ENCODE results near the gene TIPARP. TPM values are rescaled to one million over a fixed set of nuclear protein-coding genes. Genes with fewer than 3 reads are reported as not detected.
A peak's percentile ranks its signal among the peaks of the same experiment; 100 is the strongest.
"Not testable (repeated sequence)": the region's sequence is repeated elsewhere in the genome, so short reads cannot be mapped to it uniquely, and the experiment has no call there.

The TIPARP gene
- total RNA-seq, 1 experiment from 2014 or later, result 35.0 TPM

DNA sequence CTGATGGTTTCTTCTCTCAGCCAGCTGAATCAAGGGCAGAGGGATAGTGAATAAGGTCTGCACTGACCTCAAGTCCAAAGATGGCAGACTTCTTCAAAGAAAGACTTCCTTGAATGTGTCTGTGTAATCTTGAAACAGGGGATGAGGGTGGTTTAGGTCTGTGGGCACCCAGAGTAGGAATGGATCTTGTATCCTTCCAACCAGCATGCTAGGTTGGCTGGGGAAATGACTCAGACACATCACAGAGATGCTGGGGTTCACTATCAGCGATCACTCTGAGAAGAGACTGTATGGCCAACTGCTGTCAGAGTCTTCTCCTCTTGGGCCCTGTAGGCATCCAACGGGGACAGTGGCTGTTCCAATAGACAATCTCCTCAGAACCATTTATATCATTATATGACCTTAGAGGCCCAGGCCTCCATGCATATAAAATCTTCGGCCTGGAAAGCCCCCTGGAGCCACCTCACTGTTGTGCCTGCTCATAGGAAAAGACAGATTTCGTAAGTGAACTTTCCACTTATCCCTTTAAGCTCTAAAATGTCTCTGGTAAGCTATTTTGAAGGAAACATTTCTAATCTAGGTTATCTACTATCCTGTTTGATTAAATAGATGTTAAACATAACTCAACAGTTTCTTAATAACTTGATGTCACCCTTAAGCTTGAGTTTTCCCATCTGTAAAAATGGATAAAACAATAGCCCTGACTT, 58.5 kb downstream of the TIPARP start:
- H3K36me3 ChIP-seq (ENCODE audit: low read depth), result no peaks in the 10 kb centered on the region

GRCh38 chr3:156734661-156735060, 60.3 kb downstream of the TIPARP start:
- H3K9me2 ChIP-seq (ENCODE audit: insufficient read depth); H3K9me3 ChIP-seq (ENCODE audit: insufficient read depth, low read depth); H3K27ac ChIP-seq; H3K4me1 ChIP-seq (replicated peaks; ENCODE audit: insufficient read depth); H3K36me3 ChIP-seq (ENCODE audit: low read depth); H3F3A ChIP-seq (ENCODE audit: insufficient read depth, low read depth); H3K4me3 ChIP-seq; H3K27me3 ChIP-seq (ENCODE audit: insufficient read depth, low read depth); intact Hi-C loops (cut with micrococcal nuclease; ENCODE audit: unreplicated experiment); H2AFZ ChIP-seq; H3K4me2 ChIP-seq; DNase-seq; BruUV-seq (replicated peaks); H3K79me2 ChIP-seq (ENCODE audit: low read depth); POLR2A ChIA-PET (ENCODE audit: unreplicated experiment); H4K20me1 ChIP-seq (ENCODE audit: insufficient read depth): not testable (repeated sequence)
- CTCF ChIA-PET, result interaction anchor here (0.6 kb wide), 2 partner anchors 57 to 128 kb away, joined by 3 to 6 read pairs; no protein-coding TSS in a partner anchor

More for the DNA sequence above, 58.5 kb downstream of the TIPARP start:
- Histone ChIP-seq H3K27ac (no peak overlapping the region), H3K27me3 (ENCODE audit: insufficient read depth, low read depth) (no peaks in the 10 kb centered on the region), H3K4me1 (replicated peaks; ENCODE audit: insufficient read depth) (0 out of 2 replicates have a peak, but pooled peaks cover 9% of the 10 kb centered on the region), H3K9me3 (ENCODE audit: insufficient read depth, low read depth) (no peaks in the 10 kb centered on the region), H3K9me2 (ENCODE audit: insufficient read depth) (no peaks in the 10 kb centered on the region), H3F3A (ENCODE audit: insufficient read depth, low read depth) (no peaks in the 10 kb centered on the region), H2AFZ (no peak overlapping the region), H3K4me3 (no peak overlapping the region), H3K4me2 (no peak overlapping the region), H4K20me1 (ENCODE audit: insufficient read depth) (no peaks in the 10 kb centered on the region), H3K79me2 (ENCODE audit: low read depth) (no peaks in the 10 kb centered on the region)
- TF ChIP-seq, protein P1, sequence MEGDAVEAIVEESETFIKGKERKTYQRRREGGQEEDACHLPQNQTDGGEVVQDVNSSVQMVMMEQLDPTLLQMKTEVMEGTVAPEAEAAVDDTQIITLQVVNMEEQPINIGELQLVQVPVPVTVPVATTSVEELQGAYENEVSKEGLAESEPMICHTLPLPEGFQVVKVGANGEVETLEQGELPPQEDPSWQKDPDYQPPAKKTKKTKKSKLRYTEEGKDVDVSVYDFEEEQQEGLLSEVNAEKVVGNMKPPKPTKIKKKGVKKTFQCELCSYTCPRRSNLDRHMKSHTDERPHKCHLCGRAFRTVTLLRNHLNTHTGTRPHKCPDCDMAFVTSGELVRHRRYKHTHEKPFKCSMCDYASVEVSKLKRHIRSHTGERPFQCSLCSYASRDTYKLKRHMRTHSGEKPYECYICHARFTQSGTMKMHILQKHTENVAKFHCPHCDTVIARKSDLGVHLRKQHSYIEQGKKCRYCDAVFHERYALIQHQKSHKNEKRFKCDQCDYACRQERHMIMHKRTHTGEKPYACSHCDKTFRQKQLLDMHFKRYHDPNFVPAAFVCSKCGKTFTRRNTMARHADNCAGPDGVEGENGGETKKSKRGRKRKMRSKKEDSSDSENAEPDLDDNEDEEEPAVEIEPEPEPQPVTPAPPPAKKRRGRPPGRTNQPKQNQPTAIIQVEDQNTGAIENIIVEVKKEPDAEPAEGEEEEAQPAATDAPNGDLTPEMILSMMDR (conservative IDR thresholded peaks at IDR 0.05), result no peak
- TF ChIP-seq EZH2 (IDR thresholded peaks at IDR 0.05; ENCODE audit: low read depth), result no peak
- CTCF ChIA-PET, result no interaction called here
- no peak for DNase-seq
- POLR2A ChIA-PET (ENCODE audit: unreplicated experiment), result no interaction called here
- no TSS peak for BruUV-seq (replicated peaks)
- intact Hi-C loops (cut with micrococcal nuclease; ENCODE audit: unreplicated experiment), result no loop called here

DNA sequence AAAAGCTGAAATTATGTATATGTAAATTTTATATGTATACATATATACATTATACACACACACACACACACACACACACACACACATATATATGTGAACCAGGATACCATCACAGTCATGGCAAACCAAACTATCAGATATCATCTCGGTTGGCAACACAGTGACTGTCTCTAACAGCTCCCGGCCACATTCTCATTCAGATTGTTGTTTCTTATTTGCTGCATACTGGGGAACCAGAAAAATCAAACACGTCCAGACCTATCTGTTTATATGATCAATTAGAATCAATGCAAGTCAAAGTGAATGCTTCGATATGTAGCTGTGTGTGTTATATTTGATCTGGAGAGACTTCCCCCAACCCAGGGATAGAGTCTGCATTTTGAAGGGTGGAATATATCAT, 61.1 kb downstream of the TIPARP start:
- Histone ChIP-seq H3K9me2 (ENCODE audit: insufficient read depth) (no peaks in the 10 kb centered on the region), H3K4me1 (replicated peaks; ENCODE audit: insufficient read depth) (no peaks in the 10 kb centered on the region), H3K36me3 (ENCODE audit: low read depth) (no peaks in the 10 kb centered on the region), H3K27ac (no peak overlapping the region), H2AFZ (no peak overlapping the region), H3F3A (ENCODE audit: insufficient read depth, low read depth) (no peaks in the 10 kb centered on the region), H3K79me2 (ENCODE audit: low read depth) (no peaks in the 10 kb centered on the region), H3K4me3 (no peak overlapping the region), H3K4me2 (no peak overlapping the region), H4K20me1 (ENCODE audit: insufficient read depth) (no peaks in the 10 kb centered on the region), H3K27me3 (ENCODE audit: insufficient read depth, low read depth) (no peaks in the 10 kb centered on the region), H3K9me3 (ENCODE audit: insufficient read depth, low read depth) (no peaks in the 10 kb centered on the region)
- TF ChIP-seq, protein P1 (conservative IDR thresholded peaks at IDR 0.05), result no peak
- TF ChIP-seq EZH2 (IDR thresholded peaks at IDR 0.05; ENCODE audit: low read depth), result no peak
- intact Hi-C loops (cut with micrococcal nuclease; ENCODE audit: unreplicated experiment), result no loop called here
- DNase-seq, result peak in 1 of 2 experiments; percentile 30
- ChIA-PET POLR2A (ENCODE audit: unreplicated experiment) (no interaction called here), CTCF (no interaction called here)
- BruUV-seq (replicated peaks), result no TSS peak

GRCh38 chr3:156737049-156737448, 62.7 kb downstream of the TIPARP start:
- H3K4me1 ChIP-seq (replicated peaks; ENCODE audit: insufficient read depth); intact Hi-C loops (cut with micrococcal nuclease; ENCODE audit: unreplicated experiment); H3F3A ChIP-seq (ENCODE audit: insufficient read depth, low read depth); DNase-seq; H3K9me2 ChIP-seq (ENCODE audit: insufficient read depth); H4K20me1 ChIP-seq (ENCODE audit: insufficient read depth); H3K4me2 ChIP-seq; H3K79me2 ChIP-seq (ENCODE audit: low read depth); H3K27me3 ChIP-seq (ENCODE audit: insufficient read depth, low read depth); BruUV-seq (replicated peaks); H3K4me3 ChIP-seq; H2AFZ ChIP-seq; H3K9me3 ChIP-seq (ENCODE audit: insufficient read depth, low read depth); H3K36me3 ChIP-seq (ENCODE audit: low read depth); H3K27ac ChIP-seq; CTCF ChIA-PET: not testable (repeated sequence)
- POLR2A ChIA-PET (ENCODE audit: unreplicated experiment), result interaction anchor here (0.6 kb wide), 1 partner anchor 65 kb away, joined by 5 read pairs; no protein-coding TSS in a partner anchor
